GM18511 (cell line): Measurements from ENCODE around the gene ACAA2.
"Not testable (repeated sequence)": the region's sequence is repeated elsewhere in the genome, so short reads cannot be mapped to it uniquely, and the experiment has no call there.

Experiments
- ATAC-seq: cut with Tn5 transposase; IDR thresholded peaks from one replicate; pipeline ENCODE4 v1.9.1; 2021; ENCODE audit warnings: mild to moderate bottlenecking, moderate library complexity; ENCODE audit not compliant: unreplicated experiment

Gene ACAA2

DNA sequence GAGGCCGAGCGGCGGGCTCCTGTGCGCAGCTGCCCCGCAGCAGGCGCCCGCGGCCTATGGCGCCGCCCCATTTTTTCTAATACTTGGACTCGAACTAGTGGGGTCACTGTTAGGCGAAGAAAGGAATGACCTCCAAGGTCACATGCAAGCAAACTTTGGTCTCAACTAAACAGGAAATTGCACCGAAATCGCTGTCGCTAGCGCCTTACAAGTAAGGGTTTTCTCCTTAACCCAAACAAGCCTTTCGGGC lies 339 bp downstream of the ACAA2 start:
- ATAC-seq, result peak; percentile 35

DNA sequence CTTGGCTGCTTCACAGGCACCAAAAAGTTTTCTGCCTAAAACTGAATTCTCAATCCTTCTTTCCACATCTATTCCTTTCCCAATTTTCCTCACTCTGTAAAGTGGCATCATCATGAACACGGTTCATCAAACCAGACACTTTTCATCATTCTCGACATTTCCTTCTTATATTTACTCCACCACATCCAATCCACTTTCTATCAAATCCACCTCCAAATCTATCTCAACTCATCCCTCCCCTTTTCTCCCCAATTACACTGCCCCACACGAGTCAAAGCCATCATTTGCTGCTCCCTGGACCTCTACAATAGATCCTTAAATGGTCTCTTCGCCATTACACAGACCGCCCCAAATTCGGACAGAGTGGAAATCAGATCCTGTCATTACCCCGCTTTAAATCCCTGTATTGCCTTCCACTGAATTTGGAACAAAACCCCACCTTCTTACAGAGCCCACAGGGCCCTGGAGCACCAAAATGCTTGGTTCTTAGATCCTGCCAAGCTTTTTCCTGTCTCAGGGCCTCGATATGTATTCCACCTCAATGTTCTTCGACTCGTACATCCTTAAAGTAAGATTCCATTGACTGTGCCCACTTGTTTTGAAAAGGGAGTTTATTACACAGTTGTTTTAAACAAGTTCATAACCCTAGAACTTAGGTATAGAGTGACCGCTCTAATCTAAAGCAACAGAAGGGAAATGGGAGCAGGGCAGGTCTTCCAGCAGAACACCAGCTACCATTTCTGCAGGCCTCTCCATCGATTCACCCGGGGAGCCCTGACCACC lies 856 bp downstream of the ACAA2 start:
- no peak for ATAC-seq

DNA sequence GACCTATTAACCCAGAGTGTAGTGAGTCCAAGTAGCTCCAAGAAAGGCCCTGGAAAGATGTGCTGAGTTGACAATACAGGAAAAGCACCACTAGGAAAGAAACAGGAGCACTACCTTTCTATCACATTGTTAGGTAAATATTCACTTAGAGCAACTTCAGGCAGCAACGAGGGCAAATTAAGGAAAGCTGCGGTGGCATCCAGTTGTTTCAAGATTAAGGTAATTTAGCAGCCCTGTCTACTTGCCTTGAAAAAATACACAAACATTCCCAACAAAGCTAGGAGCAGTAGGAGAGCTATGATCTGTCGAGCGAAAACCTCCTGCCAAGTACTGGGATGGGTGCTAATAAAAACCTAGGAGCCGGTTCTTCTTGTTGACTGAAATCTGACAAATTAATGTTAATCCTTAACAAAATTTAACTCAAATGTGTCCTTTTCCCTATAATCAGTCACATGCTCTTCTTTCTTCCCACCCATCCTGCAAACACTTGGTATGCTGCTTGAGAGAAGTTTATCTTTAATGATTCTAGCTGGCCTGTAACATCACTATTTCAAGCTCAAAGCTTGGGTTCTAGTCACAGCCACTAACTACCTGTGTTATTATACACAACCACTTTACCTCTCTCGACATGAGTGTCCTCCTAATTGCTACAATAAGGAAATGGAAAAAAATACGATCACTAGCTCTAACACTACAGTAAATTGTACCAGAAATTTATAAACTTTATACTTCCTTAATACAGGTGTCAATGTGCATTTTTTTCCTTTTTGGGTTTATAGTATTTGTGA lies 2.0 kb downstream of the ACAA2 start:
- ATAC-seq, result no peak

DNA sequence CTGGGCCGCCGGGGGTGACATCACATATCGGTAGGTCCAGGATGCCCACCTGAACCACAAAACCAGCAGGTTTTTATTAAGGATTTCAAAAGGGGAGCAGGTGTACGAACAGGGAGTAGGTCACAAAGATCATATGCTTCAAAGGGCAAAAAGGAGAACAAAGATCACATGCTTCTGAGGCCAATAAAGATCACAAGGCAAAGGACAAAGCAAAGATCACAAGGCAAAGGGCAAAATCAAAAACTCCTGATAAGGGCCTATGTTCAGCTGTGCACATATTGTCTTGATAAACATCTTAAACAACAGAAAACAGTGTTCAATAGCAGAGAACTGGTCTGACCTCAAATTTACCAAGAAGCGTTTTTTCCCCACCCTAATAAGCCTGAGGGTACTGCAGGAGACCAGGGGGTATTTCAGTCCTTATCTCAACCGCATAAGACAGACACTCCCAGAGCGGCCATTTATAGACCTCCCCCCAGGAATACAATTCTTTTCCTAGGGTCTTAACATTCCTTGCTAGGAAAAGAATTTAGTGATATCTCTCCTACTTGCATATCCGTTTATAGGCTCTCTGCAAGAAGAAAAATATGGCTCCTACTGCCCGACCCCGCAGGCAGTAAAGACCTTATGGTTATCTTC lies 4.7 kb downstream of the ACAA2 start:
- ATAC-seq, result not testable (repeated sequence)

DNA sequence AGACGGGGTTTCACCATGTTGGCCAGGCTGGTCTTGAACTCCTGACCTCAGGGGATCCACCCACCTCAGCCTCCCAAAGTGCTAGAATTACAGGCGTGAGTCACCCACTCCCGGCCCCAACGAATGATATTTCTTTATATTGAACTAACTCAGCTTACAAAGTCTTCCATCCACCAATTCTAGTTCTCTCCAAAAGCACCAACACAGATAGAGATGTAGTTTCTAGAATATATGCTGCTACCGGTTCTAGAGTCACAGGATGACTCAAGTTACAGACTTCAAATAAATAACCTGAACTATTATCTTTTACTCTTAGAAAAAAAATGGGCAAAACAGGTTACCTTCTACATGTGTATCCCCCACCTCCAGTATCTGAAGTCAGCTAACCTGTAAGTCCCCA lies 9.2 kb downstream of the ACAA2 start:
- no peak for ATAC-seq

DNA sequence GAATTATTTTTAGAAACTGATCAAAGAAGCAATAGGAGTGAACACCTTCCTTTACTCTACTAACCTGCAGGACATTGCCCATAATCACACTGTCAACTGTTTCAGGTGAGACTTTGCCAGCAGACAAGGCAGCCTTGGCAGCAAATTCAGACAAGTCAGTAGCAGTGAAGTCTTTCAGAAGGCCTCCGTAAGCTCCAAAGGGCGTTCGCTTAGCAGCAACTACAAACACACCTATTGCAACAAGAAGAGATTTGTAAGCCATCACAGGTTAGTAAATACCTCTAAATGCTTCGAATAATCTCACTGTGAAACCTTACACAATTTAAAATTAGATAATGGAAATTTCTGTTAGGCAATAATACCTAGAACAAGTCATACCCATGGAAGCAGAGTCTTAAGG lies 10.7 kb downstream of the ACAA2 start:
- ATAC-seq, result no peak

DNA sequence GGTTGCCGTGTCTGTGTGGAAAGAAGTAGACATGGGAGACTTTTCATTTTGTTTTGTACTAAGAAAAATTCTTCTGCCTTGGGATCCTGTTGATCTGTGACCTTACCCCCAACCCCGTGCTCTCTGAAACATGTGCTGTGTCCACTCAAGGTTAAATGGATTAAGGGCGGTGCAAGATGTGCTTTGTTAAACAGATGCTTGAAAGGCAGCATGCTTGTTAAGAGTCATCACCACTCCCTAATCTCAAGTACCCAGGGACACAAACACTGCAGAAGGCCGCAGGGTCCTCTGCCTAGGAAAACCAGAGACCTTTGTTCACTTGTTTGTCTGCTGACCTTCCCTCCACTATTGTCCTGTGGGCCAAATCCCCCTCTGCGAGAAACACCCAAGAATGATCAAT lies 12.8 kb downstream of the ACAA2 start:
- ATAC-seq, result not testable (repeated sequence)

DNA sequence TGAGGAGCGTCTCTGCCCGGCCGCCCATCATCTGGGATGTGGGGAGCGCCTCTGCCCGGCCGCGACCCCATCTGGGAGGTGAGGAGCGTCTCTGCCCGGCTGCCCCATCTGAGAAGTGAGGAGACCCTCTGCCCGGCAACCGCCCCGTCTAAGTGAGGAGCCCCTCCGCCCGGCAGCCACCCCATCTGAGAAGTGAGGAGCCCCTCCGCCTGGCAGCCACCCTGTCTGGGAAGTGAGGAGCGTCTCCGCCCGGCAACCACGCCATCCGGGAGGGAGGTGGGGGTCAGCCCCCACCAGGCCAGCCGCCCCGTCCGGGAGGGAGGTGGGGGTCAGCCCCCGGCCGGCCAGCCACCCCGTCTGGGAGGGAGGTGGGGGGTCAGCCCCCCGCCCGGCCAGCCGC lies 13.5 kb downstream of the ACAA2 start:
- not testable (repeated sequence) for ATAC-seq

DNA sequence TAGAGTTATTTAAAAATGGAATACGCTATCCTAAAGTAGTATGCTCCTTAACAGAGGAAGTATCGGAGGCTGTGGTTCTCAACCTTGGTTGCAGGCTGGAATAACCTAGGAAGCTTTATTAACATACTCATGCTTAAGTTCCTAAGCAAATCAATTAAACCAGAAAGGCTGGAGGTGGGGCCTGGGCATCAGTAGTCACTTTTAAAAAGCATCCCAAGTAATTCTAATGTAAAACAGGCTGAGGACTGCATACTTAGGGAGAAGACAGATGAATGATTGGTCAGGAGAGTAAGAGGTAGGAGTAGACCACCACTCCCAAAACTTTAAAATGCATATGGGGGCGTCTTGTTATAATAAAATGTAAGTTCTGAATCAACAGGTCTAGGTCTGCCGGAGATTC lies 15.3 kb downstream of the ACAA2 start:
- no peak for ATAC-seq

DNA sequence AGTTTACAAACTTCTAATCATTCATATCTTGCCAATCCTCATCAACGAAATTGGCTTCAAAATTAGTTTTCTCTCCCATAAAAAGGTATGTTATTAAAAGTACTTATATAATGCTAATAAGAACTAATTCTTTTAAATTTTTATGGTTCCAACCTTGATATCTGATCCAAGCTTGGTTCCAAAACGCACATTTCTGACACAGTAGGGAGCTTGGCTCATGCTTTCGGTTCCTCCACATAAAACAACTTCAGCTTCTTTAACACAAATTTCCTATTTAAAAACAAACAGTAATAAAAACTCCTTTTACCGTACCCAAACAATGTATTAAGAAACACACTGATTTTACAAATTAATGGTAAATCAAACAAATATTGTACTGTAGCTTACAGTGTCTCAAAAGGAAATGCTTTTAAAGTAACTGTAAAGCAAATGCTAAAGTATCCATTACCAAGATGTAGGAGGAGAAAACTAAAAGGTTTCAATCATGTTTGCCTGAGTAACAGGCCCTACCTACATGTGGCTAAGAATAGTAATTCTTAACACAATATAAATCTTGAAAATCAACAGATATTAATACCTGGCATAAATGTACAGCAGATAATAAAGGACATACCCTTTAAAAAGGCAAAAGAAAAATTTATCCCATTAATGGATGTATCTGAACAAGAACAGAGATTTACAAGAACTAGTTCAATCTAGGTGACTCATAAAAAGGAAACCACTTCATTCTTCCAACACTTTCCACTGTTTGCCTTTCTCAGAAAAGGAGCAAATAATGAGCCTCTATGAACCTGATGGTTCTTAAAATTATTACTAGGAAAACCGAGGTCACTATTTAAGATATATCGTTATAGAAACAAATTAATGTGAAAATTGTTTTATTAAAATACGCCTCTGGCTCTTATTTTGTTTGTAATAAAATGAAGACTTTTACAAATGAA lies 17.5 kb downstream of the ACAA2 start:
- ATAC-seq, result no peak

DNA sequence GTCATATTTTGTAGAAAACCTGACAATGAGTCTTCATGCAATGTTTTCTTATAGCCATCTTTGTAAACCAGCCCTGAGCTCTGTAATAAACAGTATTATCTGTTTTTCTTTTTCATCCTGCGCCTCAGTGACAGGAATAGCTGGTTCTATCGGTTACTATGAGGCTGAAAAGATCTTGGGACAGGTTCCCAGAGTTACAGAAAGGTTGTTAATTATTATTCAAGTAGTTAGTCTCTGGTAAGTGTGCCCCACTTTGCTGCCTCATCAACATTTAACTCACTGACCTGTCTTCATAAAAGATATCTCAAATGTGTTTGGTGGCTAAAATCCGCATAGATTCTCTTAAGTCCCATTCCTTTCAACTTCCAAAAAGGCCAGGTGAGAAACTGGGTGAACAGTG lies 18.6 kb downstream of the ACAA2 start:
- ATAC-seq, result no peak

DNA sequence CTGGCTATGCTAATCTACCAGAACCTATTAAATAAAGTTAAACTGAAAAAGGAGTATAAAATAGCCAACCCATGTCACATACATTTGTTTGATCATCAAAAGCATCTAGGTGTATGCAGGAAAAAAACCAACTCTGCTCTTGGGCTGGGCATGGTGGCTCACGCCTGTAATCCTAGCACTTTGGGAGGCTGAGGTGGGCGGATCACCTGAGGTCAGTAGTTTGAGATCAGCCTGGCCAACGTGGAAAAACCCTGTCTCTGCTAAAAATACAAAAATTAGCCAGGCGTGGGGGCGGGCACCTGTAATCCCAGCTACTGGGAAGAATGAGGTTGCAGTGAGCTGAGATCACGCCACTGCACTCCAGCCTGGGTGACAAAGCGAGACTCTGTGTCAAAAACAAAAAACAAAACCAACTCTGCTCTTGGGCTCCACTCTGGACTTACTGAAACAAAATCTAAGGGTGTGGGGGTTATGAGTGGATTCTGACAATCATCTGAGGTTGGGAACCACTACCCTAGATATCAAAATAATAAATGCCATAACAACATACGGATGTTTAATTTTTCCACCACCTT lies 23.7 kb downstream of the ACAA2 start:
- ATAC-seq, result not testable (repeated sequence)

DNA sequence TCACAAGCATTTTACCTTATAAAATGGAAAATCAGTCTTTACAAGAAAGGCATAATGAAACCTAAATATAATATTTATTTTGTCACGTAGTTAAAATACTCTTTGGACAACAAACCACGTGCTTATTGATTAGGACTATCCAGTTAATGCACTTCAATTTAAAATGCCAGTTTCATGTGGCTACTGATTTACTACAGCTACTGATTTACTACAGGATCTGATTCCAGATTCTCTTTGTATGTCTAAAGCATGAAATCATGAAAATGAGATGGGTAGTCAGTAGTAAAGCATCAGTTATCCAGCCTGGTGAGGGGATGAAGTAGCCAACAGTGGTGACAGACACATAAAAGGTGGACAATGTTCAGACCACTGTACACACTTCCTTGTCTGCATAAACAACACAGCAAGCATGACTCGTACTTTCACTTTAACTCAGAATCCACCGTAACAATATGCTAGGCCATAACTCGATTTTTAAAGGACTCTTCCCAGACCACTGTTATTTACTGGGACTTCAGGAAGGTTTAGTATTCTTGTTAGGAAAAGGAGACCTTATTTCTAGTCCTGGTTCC lies 24.9 kb downstream of the ACAA2 start:
- ATAC-seq, result peak; percentile 66

DNA sequence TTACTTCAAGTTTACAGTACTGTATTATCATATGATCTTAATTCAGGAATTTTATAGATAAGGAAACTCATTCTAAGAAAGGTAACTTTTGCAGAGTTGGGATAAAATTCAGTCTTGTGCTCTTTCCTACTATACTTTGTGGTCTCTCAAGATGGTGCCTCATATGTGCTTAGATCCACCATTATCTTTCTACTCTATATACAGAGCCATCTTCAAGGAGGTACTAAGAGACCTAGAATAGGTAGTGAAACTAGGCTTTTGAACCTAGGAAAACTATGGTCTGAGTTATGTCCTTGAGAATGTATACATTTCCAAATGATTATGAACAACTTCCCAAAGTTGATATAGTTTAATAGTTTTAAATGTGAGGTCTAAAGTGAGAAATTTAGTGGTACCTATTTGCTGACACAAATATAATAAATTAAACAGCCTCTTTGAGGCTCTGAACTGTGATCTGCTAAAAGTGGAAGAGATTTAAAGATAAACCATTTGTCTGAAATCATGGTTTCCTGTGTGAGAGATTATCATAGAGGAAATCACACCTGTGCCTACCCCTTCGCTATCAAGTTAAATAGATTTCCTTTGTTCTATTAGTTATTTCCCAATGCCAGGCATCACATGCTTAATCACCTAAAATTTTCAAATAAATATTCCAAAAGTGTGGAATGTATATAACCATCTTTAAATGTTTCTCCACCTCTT lies 27.2 kb downstream of the ACAA2 start:
- ATAC-seq, result no peak

DNA sequence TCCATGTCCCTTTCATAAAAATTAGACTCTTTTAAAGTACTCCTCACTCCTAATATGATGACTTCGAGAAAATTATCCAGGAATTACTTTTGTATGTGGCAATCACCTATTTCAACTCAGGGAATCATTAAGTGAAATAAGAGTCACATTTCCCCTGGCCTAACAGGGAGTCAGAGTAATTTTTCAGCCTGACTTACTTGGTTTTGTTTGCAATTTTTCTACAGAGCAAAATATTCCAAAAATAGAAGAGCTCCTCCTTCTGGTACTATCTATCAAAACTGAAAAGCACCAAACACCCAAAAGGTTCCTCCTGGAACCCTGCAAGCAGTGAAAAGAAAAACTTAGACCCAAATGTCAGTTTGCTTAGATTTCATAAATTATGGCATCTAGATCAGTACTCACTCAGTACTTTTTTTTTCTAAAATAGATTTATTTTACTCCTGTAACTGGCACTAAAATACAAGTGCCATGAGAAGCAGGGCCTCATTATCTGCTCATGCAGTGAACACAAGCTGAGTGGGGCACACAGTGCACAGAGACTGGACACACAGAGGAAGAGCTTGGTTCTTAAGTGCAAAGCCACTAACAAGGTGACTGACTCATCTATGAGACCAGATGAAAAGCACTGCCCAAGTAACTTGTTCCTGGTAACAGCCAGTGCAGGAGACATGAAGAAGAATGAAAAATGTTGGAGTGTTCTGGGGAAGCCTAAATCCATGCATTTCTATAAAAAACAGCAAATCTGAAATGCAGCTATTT lies 28.7 kb downstream of the ACAA2 start:
- ATAC-seq, result no peak

DNA sequence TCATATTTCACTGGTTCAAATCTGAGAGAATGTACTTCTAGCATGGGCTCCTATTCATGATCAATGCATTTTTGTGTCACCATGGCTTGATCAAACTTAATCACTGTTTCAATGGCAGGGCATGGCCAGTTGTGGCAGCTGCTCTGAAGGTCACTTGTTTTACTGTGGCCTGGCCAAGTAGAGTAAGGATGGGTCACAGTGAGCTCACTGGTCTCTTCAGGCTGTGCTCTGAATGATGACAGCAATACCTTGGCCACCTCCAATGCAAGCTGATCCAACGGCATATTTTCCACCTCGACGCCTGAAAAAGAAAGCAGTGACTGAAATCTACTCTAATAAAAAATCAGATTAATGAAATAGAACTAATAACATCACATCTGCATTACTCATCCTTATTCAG lies 29.7 kb downstream of the ACAA2 start:
- not testable (repeated sequence) for ATAC-seq

DNA sequence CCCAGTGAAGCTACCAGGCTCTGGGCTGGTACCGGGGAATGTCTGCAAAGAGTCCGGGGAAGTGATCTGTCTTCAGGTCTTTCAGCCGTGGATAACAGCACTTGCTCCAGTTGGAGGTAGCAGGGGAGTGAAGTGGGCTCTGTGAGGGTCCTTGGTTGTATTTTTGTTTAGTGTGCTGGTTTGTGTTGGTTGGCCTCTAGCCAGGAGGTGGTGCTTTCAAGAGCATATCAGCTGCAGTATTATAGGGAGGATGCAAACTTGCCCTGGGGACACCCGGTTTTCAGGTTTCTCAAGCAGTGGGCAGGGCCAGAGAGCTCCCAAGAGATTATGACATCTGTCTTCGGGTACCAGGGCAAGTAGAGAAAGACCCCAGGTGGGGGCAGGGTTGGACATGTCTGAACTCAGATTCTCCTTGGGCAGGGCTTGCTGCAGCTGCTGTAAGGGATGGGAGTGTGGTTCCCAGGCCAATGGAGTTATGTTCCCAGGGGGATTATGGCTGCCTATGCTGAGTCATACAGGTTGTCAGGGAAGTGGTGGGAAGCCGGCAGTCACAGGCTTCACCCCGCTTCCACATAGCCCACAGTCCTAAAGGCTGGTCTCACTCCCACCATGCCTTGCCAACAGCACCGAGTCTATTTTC lies 34.4 kb downstream of the ACAA2 start:
- no peak for ATAC-seq

DNA sequence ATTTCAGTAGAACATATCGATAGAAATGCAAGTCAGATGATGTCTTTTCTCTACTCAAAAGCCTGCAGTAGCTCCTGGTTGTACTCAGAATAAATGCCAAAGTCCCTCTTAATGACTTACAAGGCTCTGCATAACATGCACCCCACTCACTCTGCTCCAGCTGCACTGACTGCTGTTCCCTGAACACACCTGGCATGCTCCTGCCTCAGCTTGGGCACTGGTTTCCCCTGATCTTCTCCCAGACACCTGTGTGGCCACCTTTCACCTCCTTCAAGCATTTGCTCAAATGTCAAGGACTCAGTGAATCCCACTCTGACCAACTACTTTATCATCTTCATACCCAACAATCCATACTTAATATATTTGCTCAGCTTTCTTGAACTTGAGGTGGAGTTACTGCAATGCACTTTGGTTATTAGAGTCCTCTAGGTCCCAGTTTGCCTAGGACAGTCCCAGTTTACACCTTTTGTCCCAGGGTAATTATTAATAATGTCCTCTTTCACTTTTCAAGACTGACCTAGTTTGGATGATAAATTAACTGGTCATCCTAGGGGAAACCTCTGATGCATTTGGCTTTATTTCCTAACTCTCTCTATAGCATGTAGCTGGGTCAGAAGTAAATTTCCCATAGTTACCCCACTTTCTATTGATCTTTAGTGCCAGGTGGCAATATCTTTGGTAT lies 44.1 kb downstream of the ACAA2 start:
- no peak for ATAC-seq
